SU-DHL-6 (cell line): ENCODE results near the gene SMPDL3A.

Source experiments
- H2AFZ ChIP-seq: fragments of 200-600 bp; sonication (generic); 2 replicates; pipeline ENCODE4 v1.6.1; 2014; ENCODE audit warnings: low read depth, mild to moderate bottlenecking, moderate library complexity, mixed read lengths, antibody characterized with exemption, low read length; ENCODE audit not compliant: severe bottlenecking
- H3F3A ChIP-seq: fragments of 200-600 bp; shearing (Covaris generic); 2 replicates; pipeline ENCODE4 v1.6.0; 2016; ENCODE audit warnings: antibody characterized with exemption, mild to moderate bottlenecking; ENCODE audit not compliant: insufficient read depth
- H3K27ac ChIP-seq: fragments of 200-600 bp; sonication (generic); 2 replicates; pipeline ENCODE4 v1.5.1; 2016; ENCODE audit warnings: low read depth, mild to moderate bottlenecking, low read length, moderate library complexity, mixed read lengths
- H3K27me3 ChIP-seq: fragments of 200-600 bp; sonication (generic), shearing (Covaris generic); 2 replicates; pipeline ENCODE4 v1.6.0; 2014; ENCODE audit warnings: mild to moderate bottlenecking, low read length
- H3K36me3 ChIP-seq: fragments of 200-600 bp; sonication (generic); 2 replicates; pipeline ENCODE4 v1.6.1; 2014; ENCODE audit warnings: mild to moderate bottlenecking, low read length, mixed read lengths
- H3K4me2 ChIP-seq: fragments of 300-600, 200-600 bp; shearing (Covaris generic), sonication (generic); 2 replicates; pipeline ENCODE4 v1.6.0; 2014; ENCODE audit warnings: low read length, low read depth, mild to moderate bottlenecking; ENCODE audit not compliant: poor library complexity, severe bottlenecking
- H3K4me3 ChIP-seq: fragments of 200-600 bp; sonication (generic); 2 replicates; pipeline ENCODE4 v1.5.1; 2014; ENCODE audit warnings: antibody characterized with exemption, low read length, mild to moderate bottlenecking, mixed read lengths; ENCODE audit not compliant: insufficient read depth, poor library complexity, severe bottlenecking
- H3K79me2 ChIP-seq: fragments of 200-600 bp; sonication (generic); 2 replicates; pipeline ENCODE4 v1.6.1; 2014; ENCODE audit warnings: mild to moderate bottlenecking, low read length, moderate library complexity; ENCODE audit not compliant: insufficient read depth
- H3K9ac ChIP-seq: fragments of 200-600 bp; sonication (generic); 2 replicates; pipeline ENCODE4 v1.7.0; 2014; ENCODE audit warnings: mild to moderate bottlenecking, low read length
- H3K9me2 ChIP-seq: fragments of 200-600 bp; sonication (generic); replicated peaks from 2 replicates; pipeline ENCODE4 v1.6.1; 2014; ENCODE audit warnings: low read length; ENCODE audit not compliant: insufficient read depth
- H3K9me3 ChIP-seq: fragments of 200-600 bp; sonication (generic); 2 replicates; pipeline ENCODE4 v1.6.1; 2014; ENCODE audit warnings: low read length, mixed read lengths; ENCODE audit not compliant: insufficient read depth
- H4K20me1 ChIP-seq: fragments of 200-600 bp; sonication (generic); 2 replicates; pipeline ENCODE4 v1.6.1; 2014; ENCODE audit warnings: low read depth, mild to moderate bottlenecking, antibody characterized with exemption, low read length, moderate library complexity, mixed read lengths
- EZH2phosphoT487 ChIP-seq: fragments of 200-600 bp; sonication (generic), shearing (Covaris generic); conservative IDR thresholded peaks from 2 replicates; pipeline ENCODE4 v1.6.1; 2018; ENCODE audit warnings: mild to moderate bottlenecking, antibody characterized with exemption, low read length, moderate library complexity, mixed read lengths
- TF ChIP-seq, protein P1 (sequence below): fragments of 200-600 bp; sonication (generic); IDR thresholded peaks from one replicate; pipeline ENCODE4 v1.5.1; 2017; ENCODE audit warnings: antibody characterized with exemption, mild to moderate bottlenecking, low read length, moderate library complexity; ENCODE audit not compliant: insufficient read depth, poor library complexity, severe bottlenecking

The SMPDL3A gene

GRCh38 chr6:122825163-122825562 is 36.1 kb downstream of the SMPDL3A start:
- Histone ChIP-seq H3K9me3 (no peaks in the 10 kb centered on the region), H3K9me2 (no peaks in the 10 kb centered on the region), H3K9ac (no peak overlapping the region), H3K4me2 (no peak overlapping the region), H3K27ac (no peak overlapping the region), H3F3A (no peaks in the 10 kb centered on the region), H3K4me3 (no peak overlapping the region), H3K27me3 (no peaks in the 10 kb centered on the region), H2AFZ (no peak overlapping the region), H3K79me2 (no peaks in the 10 kb centered on the region), H3K36me3 (no peaks in the 10 kb centered on the region), H4K20me1 (no peaks in the 10 kb centered on the region)
- TF ChIP-seq, protein P1, sequence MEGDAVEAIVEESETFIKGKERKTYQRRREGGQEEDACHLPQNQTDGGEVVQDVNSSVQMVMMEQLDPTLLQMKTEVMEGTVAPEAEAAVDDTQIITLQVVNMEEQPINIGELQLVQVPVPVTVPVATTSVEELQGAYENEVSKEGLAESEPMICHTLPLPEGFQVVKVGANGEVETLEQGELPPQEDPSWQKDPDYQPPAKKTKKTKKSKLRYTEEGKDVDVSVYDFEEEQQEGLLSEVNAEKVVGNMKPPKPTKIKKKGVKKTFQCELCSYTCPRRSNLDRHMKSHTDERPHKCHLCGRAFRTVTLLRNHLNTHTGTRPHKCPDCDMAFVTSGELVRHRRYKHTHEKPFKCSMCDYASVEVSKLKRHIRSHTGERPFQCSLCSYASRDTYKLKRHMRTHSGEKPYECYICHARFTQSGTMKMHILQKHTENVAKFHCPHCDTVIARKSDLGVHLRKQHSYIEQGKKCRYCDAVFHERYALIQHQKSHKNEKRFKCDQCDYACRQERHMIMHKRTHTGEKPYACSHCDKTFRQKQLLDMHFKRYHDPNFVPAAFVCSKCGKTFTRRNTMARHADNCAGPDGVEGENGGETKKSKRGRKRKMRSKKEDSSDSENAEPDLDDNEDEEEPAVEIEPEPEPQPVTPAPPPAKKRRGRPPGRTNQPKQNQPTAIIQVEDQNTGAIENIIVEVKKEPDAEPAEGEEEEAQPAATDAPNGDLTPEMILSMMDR = no peak
- no peak for TF ChIP-seq EZH2phosphoT487

DNA sequence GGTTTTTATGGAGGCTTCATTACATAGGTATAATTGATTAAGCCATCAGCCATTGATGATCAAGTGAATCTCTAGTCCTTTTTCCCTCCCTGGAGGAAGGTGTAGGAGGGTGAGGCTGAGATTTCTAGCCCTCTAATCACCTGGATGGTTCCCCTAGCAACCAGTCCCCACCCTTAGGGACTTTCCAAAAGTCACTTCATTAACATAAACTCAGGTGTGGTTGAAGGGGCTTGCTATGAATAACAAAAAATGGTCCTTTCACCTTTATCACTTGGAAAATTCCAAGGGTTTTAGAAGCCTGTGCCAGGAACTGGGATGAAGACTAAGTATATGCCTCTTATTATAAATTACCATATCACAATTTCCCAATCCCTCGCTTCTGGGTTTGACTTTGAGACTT is 40.4 kb downstream of the SMPDL3A start:
- Histone ChIP-seq H2AFZ (no peak overlapping the region), H3K4me2 (no peak overlapping the region), H3F3A (no peaks in the 10 kb centered on the region), H3K9me3 (no peaks in the 10 kb centered on the region), H3K27ac (no peak overlapping the region), H3K79me2 (no peaks in the 10 kb centered on the region), H3K27me3 (no peaks in the 10 kb centered on the region), H3K9ac (no peak overlapping the region), H3K4me3 (no peak overlapping the region), H3K36me3 (no peaks in the 10 kb centered on the region), H3K9me2 (no peaks in the 10 kb centered on the region), H4K20me1 (no peaks in the 10 kb centered on the region)
- TF ChIP-seq EZH2phosphoT487 = no peak
- TF ChIP-seq, protein P1 = no peak

DNA sequence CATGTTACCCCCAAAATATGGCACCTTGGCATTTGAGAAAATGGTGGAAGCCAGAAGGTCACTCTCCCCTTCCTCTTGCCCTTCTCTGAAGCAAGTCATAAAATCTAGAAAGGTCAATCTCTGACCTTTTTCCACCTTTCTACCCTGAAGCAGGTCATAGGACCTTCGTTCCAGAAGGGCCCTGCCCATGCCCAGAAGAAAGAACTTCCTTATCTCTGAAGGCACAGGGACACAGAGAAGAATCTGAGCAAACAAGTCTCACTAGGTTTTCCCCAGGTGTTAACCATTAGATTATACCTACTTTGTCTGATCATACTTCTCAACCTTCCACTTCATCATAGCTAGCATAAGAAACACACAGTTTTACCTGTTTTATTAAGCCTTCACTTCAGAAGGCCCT is 42.5 kb downstream of the SMPDL3A start:
- TF ChIP-seq, protein P1 = no peak
- TF ChIP-seq EZH2phosphoT487 = no peak
- H3K27ac ChIP-seq = no peak overlapping the region

DNA sequence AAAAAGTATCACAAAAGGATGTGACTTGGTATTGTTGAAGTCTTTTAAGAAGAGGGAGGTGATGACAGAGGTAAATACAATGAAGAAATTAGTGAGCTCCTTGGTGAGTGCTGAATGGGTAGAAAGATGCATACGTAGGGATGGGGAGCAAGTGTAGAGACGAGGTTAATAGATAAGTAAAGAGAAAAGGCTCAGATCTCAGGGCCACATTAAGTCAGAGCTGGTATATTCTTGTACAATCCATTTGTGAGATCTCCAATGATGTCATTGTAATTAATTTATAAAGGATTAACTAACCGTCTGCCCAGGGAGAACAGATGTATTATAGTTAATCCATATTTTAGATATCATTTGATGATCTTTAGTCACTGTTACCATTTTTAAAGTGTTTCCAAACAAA is 43.4 kb downstream of the SMPDL3A start:
- Histone ChIP-seq H3K9me2 (no peaks in the 10 kb centered on the region), H3K36me3 (no peaks in the 10 kb centered on the region), H3F3A (no peaks in the 10 kb centered on the region), H3K4me3 (no peak overlapping the region), H2AFZ (no peak overlapping the region), H3K79me2 (no peaks in the 10 kb centered on the region), H3K9me3 (no peaks in the 10 kb centered on the region), H3K27ac (no peak overlapping the region), H3K9ac (no peak overlapping the region), H3K27me3 (no peaks in the 10 kb centered on the region; the same call in 1 of the 2 replicates), H4K20me1 (no peaks in the 10 kb centered on the region), H3K4me2 (no peak overlapping the region)
- TF ChIP-seq, protein P1 = no peak
- TF ChIP-seq EZH2phosphoT487 = no peak

More for the DNA sequence above, 42.5 kb downstream of the SMPDL3A start:
- Histone ChIP-seq H3K9me2 (no peaks in the 10 kb centered on the region), H3K79me2 (no peaks in the 10 kb centered on the region), H3K9ac (no peak overlapping the region), H3K36me3 (no peaks in the 10 kb centered on the region), H2AFZ (no peak overlapping the region), H3K4me2 (no peak overlapping the region), H3K9me3 (no peaks in the 10 kb centered on the region), H3F3A (no peaks in the 10 kb centered on the region), H3K4me3 (no peak overlapping the region), H4K20me1 (no peaks in the 10 kb centered on the region), H3K27me3 (no peaks in the 10 kb centered on the region; the same call in 1 of the 2 replicates)
